ENCODE results near the gene ZNF225. TPM values are rescaled to one million over a fixed set of nuclear protein-coding genes. Genes with fewer than 3 reads are reported as not detected.

The ZNF225 gene
- total RNA-seq, 4 donors from 2014 or later: 3.3 to 6.2 (median 3.9) TPM

DNA sequence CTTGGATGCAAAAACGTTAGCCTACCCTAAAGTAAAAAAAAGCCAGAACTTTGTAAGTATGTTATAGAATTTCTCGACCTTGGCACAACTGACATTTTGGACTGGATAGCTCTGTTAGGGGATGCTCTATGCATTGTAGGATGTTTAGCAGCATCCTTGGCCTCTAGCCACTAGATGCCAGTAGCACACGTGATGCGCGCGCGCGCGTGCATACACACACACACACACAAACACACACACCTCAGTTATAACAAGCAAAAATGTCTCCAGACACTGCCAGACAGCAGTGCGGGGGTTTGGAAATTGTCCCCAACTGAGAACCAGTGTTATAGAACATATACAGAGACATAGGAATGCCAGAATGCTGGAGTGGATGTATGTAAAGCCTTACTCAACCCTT, 68.9 kb downstream of the ZNF225 start:
- DNase-seq (ENCODE audit: extremely low spot score): no peak
- Histone ChIP-seq H3K4me1 (no peaks in the 10 kb centered on the region), H3K36me3 (peaks cover 0 to 5% (median 2%) of the 10 kb centered on the region in 4 donors), H3K27ac (replicated peaks in 1 of 4) (no peak overlapping the region), H3K9me3 (peaks cover 0 to 86% (median 74%) of the 10 kb centered on the region in 4 donors), H3K4me3 (no peak overlapping the region), H3K27me3 (no peaks in the 10 kb centered on the region)
- 91% methylated on average over 10 of the region's 10 CpGs for WGBS
- TF ChIP-seq POLR2AphosphoS5 (IDR thresholded peaks at IDR 0.05) (no peak), POLR2A (IDR thresholded peaks at IDR 0.05; ENCODE audit: low read depth) (no peak), EP300 (IDR thresholded peaks at IDR 0.05) (no peak)
- TF ChIP-seq, protein P1, sequence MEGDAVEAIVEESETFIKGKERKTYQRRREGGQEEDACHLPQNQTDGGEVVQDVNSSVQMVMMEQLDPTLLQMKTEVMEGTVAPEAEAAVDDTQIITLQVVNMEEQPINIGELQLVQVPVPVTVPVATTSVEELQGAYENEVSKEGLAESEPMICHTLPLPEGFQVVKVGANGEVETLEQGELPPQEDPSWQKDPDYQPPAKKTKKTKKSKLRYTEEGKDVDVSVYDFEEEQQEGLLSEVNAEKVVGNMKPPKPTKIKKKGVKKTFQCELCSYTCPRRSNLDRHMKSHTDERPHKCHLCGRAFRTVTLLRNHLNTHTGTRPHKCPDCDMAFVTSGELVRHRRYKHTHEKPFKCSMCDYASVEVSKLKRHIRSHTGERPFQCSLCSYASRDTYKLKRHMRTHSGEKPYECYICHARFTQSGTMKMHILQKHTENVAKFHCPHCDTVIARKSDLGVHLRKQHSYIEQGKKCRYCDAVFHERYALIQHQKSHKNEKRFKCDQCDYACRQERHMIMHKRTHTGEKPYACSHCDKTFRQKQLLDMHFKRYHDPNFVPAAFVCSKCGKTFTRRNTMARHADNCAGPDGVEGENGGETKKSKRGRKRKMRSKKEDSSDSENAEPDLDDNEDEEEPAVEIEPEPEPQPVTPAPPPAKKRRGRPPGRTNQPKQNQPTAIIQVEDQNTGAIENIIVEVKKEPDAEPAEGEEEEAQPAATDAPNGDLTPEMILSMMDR (IDR thresholded peaks at IDR 0.05): no peak
- intact Hi-C loops (cut with DNase I): no loop called here

Small RNA genes lying within 50 kb of the gene (small RNA-seq; reads per million reads assigned to genes)
- 0 reads per million in 3 donors for gene RNU6-902P

Other genes with a start within 250 kb of the ZNF225 start
- gene ZNF404, start 229.4 kb upstream of the ZNF225 start, total RNA-seq: 1 to 10 TPM; 1.4 to 5.0 (median 3.5) TPM
- 10 to 100 TPM; 10.1 to 13.1 (median 12.5) TPM for gene ZNF45, start 178.1 kb upstream of the ZNF225 start, total RNA-seq
- 1 to 10 TPM; 3.5 to 7.1 (median 5.2) TPM for gene ZNF221, start 162.2 kb upstream of the ZNF225 start, total RNA-seq
- gene ZNF155, start 129.2 kb upstream of the ZNF225 start, total RNA-seq: 1 to 10 TPM; 5.3 to 6.2 (median 5.9) TPM
- 1 to 10 TPM; 2.7 to 7.5 (median 3.5) TPM for gene ZNF230, start 110.4 kb upstream of the ZNF225 start, total RNA-seq
- 1 to 10 TPM; 1.2 to 3.8 (median 2.3) TPM for gene ZNF222, start 88.0 kb upstream of the ZNF225 start, total RNA-seq
- 1 to 10 TPM in 3 of 4 donors, under 1 TPM in 1; 0.83 to 2.6 (median 2.5) TPM for gene ZNF223, start 61.4 kb upstream of the ZNF225 start, total RNA-seq
- 1 to 10 TPM; 1.3 to 2.9 (median 2.5) TPM for gene ZNF284, start 41.2 kb upstream of the ZNF225 start, total RNA-seq
- gene ZNF224, start 19.0 kb upstream of the ZNF225 start, total RNA-seq: 10 to 100 TPM; 12.4 to 28.7 (median 16.2) TPM
- gene ZNF234, start 28.2 kb downstream of the ZNF225 start, total RNA-seq: 1 to 10 TPM; 5.4 to 7.0 (median 5.7) TPM
- 10 to 100 TPM; 12.9 to 14.4 (median 13.2) TPM for gene ZNF226, start 51.7 kb downstream of the ZNF225 start, total RNA-seq
- gene ZNF227, start 99.1 kb downstream of the ZNF225 start, total RNA-seq: 10 to 100 TPM; 10.9 to 13.3 (median 12.4) TPM
- 1 to 10 TPM in 2 of 4 donors, under 1 TPM in 2; 0.50 to 2.1 (median 0.98) TPM for gene ZNF233, start 146.5 kb downstream of the ZNF225 start, total RNA-seq
- gene ZNF235, start 191.6 kb downstream of the ZNF225 start, total RNA-seq: 1 to 10 TPM; 4.1 to 5.6 (median 4.5) TPM
- gene ZNF112, start 243.3 kb downstream of the ZNF225 start, total RNA-seq: 1 to 10 TPM; 2.7 to 6.6 (median 4.2) TPM

Measured in esophagus muscularis mucosa (tissue), 4 donors.